ENCODE results near the gene FOXP1.

The FOXP1 gene

DNA sequence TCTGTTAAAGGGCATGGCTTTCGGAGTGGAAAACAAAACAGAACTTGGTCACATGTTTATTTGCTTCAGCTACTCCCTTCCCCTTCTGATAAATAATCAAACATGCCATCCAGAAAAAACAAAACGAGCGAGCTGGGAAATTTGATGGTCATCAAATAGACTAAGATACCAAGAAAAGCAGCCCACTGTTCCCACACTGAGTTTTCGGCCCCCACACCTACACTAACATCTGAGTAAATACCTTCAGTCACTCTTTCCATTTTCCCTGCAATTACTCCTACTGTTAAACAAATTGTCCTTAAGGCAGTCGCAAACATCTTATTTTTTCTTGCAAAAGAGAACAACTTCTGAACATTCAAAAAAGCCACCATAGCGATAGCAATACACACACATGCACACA, 454.6 kb downstream of the FOXP1 start:
- in situ Hi-C loops (cut with HindIII; ENCODE audit: low pct_ligation_motif_present, low sequenced_read_pairs): no loop called here

DNA sequence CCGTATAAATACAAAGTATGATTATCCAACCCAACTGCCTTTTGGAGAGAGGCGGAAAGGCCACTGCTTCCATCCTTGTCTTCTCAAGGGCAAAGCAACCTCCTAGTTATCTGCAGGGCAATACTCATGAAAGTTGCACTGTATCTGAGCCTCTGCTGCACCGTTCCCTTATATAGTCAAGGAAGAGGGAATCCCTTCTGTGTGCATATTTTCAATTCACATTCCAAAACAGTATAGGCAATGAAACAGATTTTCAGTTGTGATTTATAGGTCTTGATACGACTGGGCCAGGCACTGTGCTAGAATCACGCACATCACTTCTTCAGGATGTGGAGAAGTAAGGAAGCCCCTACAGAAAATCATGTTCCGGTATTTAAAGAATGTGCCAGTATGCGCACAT, 455.7 kb downstream of the FOXP1 start:
- TF ChIP-seq, protein P1, sequence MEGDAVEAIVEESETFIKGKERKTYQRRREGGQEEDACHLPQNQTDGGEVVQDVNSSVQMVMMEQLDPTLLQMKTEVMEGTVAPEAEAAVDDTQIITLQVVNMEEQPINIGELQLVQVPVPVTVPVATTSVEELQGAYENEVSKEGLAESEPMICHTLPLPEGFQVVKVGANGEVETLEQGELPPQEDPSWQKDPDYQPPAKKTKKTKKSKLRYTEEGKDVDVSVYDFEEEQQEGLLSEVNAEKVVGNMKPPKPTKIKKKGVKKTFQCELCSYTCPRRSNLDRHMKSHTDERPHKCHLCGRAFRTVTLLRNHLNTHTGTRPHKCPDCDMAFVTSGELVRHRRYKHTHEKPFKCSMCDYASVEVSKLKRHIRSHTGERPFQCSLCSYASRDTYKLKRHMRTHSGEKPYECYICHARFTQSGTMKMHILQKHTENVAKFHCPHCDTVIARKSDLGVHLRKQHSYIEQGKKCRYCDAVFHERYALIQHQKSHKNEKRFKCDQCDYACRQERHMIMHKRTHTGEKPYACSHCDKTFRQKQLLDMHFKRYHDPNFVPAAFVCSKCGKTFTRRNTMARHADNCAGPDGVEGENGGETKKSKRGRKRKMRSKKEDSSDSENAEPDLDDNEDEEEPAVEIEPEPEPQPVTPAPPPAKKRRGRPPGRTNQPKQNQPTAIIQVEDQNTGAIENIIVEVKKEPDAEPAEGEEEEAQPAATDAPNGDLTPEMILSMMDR (IDR thresholded peaks at IDR 0.05; ENCODE audit: low read depth, low read length, missing control alignments): no peak
- Histone ChIP-seq H3K36me3 (replicated peaks) (no peaks in the 10 kb centered on the region), H3K27me3 (replicated peaks) (no peaks in the 10 kb centered on the region), H3K27ac (peak overlapping the region; percentile 96), H3K4me3 (ENCODE audit: low read depth, low read length) (peak overlapping the region; percentile 61)
- DNase-seq: peak; percentile 43
- in situ Hi-C loops (cut with HindIII; ENCODE audit: low pct_ligation_motif_present, low sequenced_read_pairs): no loop called here

More for the DNA sequence above, 454.6 kb downstream of the FOXP1 start:
- peak overlapping the region; percentile 96 for H3K27ac ChIP-seq
- no peaks in the 10 kb centered on the region for H3K36me3 ChIP-seq (replicated peaks)
- no peaks in the 10 kb centered on the region for H3K27me3 ChIP-seq (replicated peaks)
- H3K4me3 ChIP-seq (ENCODE audit: low read depth, low read length): peak overlapping the region; percentile 61
- peak; percentile 60 for DNase-seq
- TF ChIP-seq, protein P1 (IDR thresholded peaks at IDR 0.05; ENCODE audit: low read depth, low read length, missing control alignments): no peak

DNA sequence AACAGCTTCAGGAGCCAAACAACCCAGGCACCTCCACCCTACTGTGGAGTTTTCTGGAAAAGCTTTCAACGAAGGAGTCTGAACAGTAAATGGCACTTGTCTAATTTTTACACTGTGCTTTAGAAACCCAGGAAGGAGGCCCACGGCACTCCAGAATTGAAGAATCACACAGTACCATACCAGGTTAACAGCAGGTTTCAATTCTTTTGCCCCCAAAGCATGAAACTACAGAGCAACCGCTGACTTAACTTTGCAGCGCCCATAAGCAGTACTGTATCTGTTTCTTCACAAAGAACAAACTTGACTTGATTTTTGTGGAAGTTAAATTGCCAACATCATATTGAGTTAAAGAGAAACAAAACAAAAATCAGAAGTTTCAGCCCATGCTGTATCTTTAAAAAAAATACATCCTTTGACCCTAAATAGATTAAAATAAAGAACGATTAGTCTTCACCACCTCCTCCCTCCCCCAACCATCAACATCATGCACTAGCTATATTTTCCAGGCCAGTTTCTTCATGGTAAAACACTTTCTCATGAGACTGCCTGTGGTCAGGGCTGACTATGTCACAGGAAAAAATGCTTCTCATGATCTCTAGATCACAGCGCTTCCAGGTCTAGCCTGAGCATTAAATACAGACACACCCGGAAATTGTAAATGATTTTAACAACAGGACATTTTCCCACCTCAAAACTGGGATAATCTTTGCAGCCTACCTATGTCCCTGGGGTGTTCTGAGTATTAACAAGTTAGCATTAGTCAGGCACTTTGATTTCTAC, 456.3 kb downstream of the FOXP1 start:
- Histone ChIP-seq H3K27me3 (replicated peaks) (no peaks in the 10 kb centered on the region), H3K27ac (peak overlapping the region; percentile 96), H3K36me3 (replicated peaks) (no peaks in the 10 kb centered on the region), H3K4me3 (ENCODE audit: low read depth, low read length) (peak overlapping the region; percentile 61)
- peak; percentile 93 for DNase-seq
- TF ChIP-seq, protein P1 (IDR thresholded peaks at IDR 0.05; ENCODE audit: low read depth, low read length, missing control alignments): no peak
- in situ Hi-C loops (cut with HindIII; ENCODE audit: low pct_ligation_motif_present, low sequenced_read_pairs): no loop called here

DNA sequence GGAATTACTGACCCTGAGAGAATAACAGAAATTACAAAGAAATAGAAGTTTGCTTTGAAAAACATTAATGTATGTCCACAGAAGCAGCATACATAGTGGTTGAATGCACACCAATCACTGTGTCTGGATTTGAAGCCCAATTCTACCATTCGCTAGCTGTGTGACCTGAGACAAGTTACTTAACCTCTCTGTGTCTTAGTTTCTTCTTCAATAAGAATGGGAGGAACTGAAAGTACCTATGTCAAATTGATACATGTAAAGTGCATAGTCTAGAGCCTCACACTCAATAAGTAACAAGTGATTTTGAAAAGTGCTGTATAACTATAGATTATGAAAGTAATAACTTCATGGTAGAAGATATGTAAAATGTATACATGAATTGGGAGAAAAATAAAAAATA, 457.8 kb downstream of the FOXP1 start:
- TF ChIP-seq, protein P1 (IDR thresholded peaks at IDR 0.05; ENCODE audit: low read depth, low read length, missing control alignments): no peak
- in situ Hi-C loops (cut with HindIII; ENCODE audit: low pct_ligation_motif_present, low sequenced_read_pairs): no loop called here
- H3K36me3 ChIP-seq (replicated peaks): no peaks in the 10 kb centered on the region
- no peaks in the 10 kb centered on the region for H3K27me3 ChIP-seq (replicated peaks)
- H3K4me3 ChIP-seq (ENCODE audit: low read depth, low read length): no peak overlapping the region
- no peak for DNase-seq
- no peak overlapping the region for H3K27ac ChIP-seq

DNA sequence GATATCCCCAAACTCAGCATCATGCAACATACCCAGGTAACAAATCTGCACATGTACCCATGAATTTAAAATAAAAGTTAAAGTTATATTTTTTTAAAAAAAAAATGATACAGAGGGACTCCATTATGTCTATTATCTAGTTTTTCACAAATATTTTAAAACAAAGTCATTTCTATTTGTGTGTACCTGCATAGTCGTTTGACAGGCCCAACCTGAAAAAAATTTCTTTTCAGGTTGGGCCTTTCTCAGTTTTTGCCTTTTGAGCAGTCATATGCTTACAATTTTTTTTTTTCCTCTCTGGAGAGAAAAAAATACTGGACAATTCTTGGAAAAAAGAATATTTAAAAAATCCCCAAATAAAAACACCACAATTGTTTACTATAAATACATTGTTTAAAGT, 459.5 kb downstream of the FOXP1 start:
- TF ChIP-seq, protein P1 (IDR thresholded peaks at IDR 0.05; ENCODE audit: low read depth, low read length, missing control alignments): no peak
- no peak for DNase-seq
- in situ Hi-C loops (cut with HindIII; ENCODE audit: low pct_ligation_motif_present, low sequenced_read_pairs): no loop called here
- H3K4me3 ChIP-seq (ENCODE audit: low read depth, low read length): no peak overlapping the region
- H3K27ac ChIP-seq: no peak overlapping the region
- H3K27me3 ChIP-seq (replicated peaks): no peaks in the 10 kb centered on the region
- H3K36me3 ChIP-seq (replicated peaks): no peaks in the 10 kb centered on the region

DNA sequence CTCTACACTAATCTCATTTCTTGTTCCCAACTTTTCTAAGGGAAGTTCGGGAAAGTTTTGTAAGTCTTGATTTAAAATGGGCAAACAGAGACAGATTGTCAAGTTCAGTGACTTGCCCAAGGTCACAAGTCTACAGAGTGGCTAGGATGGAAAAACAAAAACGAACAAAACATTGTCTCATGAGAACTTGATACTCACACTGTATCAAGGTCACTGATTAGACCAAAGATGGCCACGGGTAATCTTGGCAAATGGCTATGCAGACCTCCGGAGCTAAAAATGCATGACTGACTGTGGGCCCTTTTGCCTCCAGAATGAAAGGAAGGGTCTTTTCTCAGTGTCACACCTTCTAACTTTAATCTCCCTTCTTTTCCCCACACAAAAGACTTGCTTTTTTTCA, 460.9 kb downstream of the FOXP1 start:
- no peaks in the 10 kb centered on the region for H3K36me3 ChIP-seq (replicated peaks)
- H3K4me3 ChIP-seq (ENCODE audit: low read depth, low read length): no peak overlapping the region
- H3K27ac ChIP-seq: no peak overlapping the region
- TF ChIP-seq, protein P1 (IDR thresholded peaks at IDR 0.05; ENCODE audit: low read depth, low read length, missing control alignments): no peak
- in situ Hi-C loops (cut with HindIII; ENCODE audit: low pct_ligation_motif_present, low sequenced_read_pairs): no loop called here
- no peaks in the 10 kb centered on the region for H3K27me3 ChIP-seq (replicated peaks)
- DNase-seq: no peak
